HG03159 (cell line): ENCODE results near the gene LMAN1.

Experiments used
- ATAC-seq: cut with Tn5 transposase; IDR thresholded peaks from one replicate; pipeline ENCODE4 v1.9.1; 2021; ENCODE audit warnings: mild to moderate bottlenecking, moderate library complexity; ENCODE audit not compliant: unreplicated experiment

Gene LMAN1

DNA sequence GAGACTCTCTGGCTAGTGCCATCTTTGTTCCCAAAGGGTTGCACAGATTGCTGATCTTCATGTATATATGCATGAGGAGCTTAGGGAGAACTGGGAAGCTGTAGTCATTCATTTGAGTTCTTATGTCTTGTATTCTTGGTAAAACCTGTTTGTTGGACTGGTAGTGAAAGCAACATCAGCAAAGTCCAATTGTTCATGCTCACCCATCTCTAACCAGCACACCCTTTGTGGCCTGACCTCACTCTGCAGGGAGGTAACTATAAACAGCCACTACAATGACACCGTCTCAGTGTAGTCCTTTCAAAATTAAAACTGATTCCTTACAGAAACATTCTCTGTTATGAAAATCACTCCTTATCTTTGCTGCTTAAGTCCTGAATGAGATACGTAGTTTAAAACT lies 13.9 kb upstream of the LMAN1 start:
- no peak for ATAC-seq

DNA sequence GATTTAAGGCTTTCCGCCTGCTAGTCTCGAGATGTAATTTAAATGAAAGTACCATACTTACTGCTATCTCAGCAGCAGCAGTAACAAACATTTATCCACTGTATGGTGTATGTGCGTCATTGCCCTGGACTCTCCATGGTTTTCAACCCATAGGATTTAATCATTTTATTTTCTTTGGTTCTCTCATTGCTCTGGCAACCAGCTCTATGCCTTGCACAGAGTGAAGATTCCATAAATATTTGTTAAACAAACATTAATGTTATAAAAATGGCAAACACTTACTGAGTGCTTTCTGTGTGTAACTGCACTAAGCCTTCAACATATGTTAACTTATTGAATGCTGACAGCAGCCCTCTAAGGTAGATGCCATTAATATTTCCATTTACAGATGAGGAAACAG lies 1.3 kb upstream of the LMAN1 start:
- no peak for ATAC-seq

DNA sequence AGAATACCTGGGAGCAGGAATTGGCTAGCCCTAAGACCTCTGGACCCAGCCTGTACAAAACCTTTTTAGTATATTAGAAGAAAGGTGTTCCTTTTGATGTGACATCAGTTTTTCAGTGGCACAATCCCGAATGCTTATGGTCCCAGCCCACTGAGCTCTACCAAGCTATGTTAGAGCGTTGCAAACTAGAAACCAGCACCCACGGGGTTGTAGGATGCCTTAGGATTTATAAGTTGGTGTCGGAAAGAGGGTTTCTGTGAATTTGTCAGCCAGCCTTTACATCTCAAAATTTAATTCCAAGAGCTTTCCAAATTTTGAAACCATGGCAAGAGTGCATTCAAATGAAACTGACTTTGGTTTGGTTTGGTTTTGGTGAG lies 499 bp upstream of the LMAN1 start:
- ATAC-seq: peak; percentile 21

DNA sequence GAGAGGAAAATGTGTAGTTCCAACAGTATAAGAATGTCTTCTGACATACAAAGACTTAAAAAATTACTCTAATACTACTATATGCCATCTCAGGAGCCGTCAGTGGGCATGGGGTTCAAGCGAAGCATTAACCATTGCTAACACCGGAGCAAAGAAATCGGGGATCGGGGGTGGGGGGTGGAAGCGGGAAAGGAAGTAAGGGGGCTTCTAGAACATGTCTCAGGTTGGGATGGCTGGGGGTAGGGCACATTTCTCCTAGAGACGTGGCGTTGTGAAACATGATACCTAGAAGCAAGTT lies 702 bp downstream of the LMAN1 start:
- ATAC-seq: no peak

DNA sequence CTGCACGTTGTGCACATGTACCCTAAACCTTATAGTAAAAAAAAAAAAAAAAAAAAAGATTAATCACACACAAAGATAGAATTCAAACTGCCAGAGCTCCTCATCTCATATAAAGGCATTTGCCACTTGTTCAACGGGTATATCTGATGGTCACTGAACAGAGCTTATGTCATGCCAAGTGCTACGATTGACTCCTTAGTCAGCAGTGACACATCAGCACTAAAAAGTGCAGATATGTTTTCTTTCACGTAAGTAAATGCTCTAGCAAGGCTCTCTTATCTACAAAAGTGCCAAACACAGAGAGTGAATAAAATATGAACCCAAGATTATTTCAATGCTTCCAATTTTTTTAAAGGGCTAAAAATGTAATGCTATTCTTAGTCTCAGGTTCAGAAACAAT lies 1.1 kb downstream of the LMAN1 start:
- ATAC-seq: no peak

DNA sequence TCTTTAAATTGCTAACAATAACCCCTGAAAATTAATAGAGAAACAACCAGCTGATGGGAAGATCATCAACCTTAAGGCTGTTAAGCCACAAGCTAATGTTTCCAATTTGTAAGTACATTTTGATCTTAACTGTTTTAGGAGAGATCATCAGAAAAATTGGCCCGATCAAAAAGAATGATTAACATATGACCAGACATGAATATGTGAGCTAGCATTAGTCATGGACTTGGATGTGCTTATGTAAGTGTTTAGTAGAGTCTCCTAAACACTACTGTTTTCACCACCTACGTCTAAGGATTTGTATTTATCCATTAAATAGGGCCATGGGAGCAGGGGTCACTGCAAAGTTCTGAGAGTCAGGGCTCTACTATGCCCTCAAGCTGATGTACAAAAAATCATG lies 4.3 kb downstream of the LMAN1 start:
- no peak for ATAC-seq

DNA sequence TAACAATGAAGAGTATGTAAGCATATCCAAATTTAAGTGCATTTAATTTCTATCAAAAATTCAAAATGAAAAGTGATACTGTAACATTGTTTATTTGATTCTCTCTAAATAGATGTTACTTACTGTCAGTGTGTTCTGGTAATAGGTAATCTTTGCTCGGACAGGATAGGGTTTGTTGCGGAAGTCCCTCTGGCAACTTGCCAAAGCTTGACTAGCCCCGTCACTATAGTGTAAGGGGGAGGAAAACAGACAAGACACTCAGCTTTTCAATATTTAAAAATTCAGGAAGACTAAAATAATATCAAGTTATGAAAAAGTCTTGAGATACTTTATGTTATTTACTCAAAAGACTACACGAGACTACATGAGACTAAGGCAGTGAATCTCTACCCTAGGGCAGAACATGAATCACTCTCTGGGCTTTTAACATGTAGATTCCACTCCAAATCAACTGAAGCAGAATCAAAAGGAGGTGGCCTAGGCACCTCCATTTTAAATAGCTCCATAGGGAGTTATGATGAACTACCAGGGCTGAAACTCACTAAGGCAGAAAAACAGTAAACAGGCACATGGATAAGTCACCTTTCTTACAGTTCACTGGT lies 5.9 kb downstream of the LMAN1 start:
- no peak for ATAC-seq

DNA sequence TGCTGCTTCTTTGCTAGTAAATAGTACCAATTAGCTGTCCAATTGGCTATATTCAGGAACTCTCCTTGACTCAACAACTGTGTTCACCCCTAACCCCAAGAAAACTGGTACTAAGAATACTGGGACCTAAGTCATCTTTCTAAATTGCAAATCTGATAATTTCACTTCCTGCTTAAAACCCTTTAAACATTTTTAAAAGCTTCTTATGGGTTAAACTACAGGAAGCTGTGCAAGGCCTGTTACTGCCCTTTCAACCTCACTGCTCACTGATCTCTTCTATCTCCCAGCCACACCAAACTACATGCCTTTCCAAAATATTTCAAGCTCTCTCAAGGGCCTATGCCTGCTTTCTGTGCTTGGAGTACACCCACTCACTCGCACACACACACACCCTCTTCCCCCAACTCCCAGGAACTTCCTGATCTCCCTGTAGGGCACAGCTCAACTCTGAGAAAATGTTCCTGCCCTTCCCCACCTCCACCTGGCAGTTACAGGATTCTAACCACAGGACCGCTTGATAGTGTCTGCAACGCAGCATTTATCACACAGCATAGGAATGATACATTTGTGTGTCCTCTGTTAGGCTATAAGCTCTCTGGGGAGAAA lies 6.7 kb downstream of the LMAN1 start:
- ATAC-seq: no peak

DNA sequence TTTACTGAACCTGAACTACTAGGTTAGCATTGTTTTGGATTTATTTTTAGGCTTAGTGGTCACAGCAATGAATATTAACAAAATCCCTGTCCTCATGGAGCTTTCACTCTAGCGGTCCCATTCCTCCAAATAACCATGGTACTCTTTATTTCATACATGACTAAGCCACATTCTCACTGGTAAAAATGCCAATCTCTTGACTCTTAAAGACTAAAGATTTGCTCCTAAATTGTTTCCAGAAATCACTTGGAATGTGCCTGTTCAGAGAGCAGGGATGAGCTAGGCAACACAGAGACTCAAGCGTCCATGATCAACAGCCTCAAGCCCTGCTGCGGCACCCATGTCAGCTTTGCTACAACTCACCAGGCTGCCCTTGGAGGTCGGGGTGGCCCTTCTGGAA lies 13.5 kb downstream of the LMAN1 start:
- ATAC-seq: no peak

DNA sequence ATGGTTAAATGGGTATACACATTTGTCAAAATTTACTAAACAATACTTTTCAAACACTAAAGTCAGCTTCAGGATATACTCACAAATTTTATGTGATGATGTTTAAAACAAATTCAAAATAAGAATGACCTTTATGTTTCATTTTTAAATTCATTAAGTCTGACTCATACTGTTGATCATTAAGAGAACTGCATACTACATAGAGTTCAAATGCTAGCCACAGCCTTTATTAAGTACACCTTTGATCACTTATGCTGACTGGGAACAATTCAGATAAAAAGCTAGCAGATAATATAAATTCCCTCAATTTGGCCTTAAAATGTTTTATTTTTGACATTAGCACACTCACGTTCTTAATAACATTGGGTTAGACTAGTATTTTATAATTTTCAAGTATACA lies 14.1 kb downstream of the LMAN1 start:
- no peak for ATAC-seq

DNA sequence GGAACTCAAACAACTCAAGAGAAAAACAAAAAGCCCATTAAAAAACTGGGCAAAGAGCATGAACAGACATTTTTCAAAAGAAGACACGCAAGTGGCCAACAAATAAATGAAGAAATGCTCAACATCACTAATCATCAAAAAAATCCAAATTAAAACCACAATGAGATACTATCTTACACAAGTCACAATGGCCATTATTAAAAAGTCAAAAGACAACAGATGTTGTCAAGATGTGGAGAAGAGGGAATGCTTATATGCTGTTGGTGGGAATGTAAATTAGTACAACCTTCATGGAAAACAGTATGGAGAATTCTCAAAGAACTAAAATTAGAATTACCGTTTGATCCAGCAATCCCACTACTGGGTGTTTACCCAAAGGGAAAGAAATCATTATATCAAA lies 15.1 kb downstream of the LMAN1 start:
- ATAC-seq: no peak

DNA sequence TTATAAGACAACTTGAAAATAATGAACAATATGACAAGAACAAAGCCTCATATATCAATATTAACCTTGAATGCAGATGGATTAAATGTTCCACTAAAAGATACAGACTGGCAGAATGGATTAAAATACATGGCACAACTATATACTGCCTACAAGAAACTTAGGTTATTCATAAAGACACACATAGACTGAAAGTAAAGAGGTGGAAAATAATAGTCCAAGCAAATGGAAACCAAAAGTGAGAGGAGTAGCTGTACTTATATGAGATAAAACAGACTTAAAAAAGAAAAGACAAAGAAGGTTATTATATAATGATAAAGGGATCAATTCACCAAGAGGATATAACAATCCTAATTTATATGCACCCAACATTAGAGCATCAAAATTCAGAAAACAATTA lies 18.2 kb downstream of the LMAN1 start:
- ATAC-seq: no peak

DNA sequence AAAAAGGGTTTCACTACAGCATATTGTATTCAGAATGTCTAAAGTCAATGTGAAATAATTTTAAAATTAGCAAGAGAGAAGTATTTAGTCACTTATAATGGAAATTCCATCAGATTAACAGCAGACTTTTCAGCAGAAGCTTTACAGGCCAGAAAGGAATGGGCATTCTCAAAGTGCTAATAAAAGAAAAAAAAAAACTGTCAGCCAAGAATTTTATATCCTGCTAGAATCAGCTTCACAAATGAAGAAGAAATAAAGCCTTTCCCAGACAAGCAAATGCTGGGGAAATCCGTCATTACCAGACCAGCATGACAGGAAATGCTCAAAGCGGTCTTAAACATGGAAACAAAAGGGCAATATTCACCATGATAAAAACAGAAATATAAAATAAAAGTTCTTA lies 18.8 kb downstream of the LMAN1 start:
- no peak for ATAC-seq

DNA sequence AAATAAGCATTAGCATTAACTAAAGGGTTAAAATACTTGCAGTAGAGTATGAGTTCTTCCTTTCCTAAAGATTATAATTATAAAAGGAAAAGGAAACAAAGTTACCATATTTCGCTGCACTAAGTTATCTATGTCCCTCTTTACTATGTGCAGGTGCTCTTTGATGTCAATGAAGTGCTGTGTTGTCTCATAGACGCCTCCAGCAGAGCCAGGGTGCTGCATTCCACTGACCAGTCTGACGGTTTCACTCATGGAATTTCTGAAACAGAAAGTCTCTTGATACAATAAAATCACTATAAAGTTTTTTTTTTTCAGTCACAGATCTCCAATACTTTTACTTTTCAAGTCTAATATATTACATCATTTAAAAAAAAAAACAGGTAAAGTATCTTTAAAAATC lies 26.1 kb downstream of the LMAN1 start:
- no peak for ATAC-seq

DNA sequence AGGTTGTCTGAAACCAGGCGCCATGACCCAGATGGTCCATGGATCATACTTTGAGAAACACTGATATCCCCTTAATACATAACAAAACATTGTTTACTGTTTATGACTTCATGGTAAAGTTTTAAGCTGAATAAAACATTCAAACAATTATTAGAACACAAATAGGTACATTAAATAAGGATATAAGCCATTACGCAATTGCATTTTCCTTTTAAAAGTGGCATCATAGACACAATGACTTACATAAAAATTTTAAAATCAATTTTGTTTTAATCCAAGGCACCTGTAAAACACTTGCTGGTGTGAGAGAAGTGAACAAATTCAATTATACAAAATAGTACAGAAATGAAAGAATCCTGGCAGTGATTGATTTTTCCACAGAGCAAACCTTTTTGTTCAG lies 30.4 kb downstream of the LMAN1 start:
- no peak for ATAC-seq

DNA sequence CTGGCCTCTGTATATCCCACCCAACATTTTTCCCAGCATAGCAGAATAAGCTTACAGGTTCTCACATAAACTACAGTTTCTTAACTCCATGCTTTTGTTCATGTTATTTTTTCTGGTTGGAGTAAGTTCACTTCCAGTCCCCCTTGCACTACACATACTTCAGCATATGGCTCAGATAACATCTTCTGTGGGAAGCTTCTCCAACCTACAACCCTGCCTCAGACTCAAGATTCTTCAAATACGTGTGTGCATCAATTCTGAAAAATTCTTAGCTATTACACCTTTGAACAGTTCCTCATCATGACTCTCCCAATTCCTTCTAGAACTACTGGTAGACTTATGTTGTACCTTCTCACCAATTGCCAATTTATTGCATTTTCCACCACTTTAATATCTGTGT lies 33.1 kb downstream of the LMAN1 start:
- ATAC-seq: no peak

DNA sequence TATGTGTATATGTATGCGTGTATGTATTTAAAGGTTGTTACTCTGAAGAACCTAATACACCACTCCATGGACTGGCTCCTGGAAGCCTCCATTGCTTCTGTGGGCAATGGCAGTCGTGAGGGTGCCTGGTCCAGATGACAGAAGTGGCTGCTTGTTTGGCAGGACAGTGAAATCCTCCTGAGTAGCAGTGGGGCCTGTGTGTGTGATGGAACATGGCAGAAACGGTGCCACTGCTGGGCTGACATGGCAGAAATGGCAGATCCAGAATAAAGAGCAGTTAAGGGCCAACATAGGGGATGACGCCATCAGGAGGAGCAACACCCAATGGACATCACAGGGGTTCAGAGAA lies 34.5 kb downstream of the LMAN1 start:
- no peak for ATAC-seq

DNA sequence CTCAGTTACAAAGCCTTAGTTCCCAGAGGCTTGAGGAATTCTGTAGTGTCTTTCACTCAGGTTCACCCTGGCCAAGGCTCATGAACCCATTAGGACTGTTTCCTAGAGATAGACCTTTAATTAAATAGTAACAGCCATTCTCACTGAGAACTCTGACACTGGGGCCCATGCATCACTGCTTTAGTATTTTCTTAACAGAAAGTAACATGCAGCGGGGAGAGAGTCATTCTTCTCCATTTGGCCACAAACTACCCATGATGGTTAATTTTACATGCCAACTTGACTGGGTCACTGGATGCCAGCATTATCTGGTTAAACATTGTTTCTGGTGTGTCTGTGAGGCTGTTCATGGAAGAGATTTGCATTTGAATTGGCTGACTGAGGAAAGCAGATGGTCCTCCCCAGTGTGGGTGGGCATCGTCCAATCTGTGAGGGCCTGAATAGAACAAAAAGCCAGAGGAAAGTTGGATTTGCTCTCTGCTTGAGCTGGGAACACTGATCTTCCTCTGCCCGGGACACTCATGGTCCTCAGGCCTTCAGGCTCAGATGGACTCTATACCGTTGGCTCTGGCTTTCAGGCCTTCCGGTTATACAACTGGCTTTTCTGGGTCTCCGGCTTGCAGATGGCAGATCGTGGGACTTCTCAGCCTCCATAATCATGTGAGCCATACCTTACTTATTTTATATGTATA lies 35.0 kb downstream of the LMAN1 start:
- no peak for ATAC-seq

DNA sequence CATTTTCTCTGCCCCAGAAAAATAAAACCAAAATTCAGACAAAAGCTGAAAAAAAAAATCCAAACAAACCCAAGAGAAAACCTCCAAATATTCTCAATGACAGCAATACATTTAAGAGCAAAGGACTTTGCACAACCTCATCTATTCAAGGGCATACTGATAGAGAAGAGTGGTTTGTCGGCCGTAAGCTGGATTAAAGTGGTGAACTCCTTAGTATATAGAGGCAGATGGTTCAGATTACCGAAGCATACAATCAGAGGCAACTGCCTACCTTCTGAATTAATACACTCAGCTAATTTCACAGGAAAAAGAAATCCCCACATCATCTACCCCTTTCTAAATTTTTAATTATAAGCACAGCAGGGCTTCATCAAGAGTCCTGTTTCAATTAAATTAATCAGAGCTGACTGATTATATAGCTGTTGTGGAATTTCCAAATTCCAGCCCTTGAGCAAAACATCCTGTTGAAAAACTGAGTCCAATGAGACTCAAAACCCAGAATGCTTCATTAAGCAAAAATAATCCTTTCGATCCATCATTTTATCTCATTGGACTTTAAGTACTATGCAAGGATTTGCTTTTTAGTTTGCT lies 40.5 kb downstream of the LMAN1 start, which contains the start of gene CPLX4:
Gene CPLX4, minus strand, starts transcription at position 190 of the 591 bp plus-strand sequence. Its CDS starts 187 bp downstream, at position 3.
- ATAC-seq: no peak

DNA sequence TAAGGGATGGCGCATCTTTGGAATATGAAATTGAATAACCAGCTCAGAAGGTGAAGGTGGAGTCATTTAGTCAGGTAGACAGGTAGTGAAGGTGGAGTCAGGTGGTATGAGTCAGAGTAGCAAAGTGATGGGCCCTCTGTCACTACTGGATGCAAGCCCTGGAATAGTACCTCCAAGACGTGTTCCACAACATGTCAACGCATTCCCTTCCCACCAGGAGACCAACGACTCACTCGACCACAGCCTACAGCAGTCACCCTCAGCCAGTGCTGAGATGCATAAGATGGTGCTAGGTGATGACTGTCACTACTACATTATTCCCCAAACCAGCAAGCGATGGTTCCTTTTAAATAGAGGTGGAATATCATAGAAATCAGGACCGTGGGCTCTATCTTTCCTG lies 47.4 kb downstream of the LMAN1 start:
- ATAC-seq: no peak

DNA sequence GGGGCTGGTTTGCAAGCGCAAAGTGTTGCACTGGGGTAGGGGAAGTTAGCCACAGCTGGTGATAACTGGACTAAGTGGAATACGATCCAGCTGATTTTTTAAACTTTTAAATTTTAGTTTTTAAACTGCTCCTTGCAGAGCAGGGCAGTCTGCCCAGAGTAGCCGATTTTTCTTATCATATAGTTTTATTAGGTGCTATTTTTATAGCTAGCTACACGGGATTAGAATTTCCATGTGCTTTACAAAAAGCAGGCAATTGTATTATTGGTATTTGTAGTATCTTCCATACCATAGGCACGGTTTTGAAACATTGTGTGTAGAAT lies 50.2 kb downstream of the LMAN1 start:
- no peak for ATAC-seq

DNA sequence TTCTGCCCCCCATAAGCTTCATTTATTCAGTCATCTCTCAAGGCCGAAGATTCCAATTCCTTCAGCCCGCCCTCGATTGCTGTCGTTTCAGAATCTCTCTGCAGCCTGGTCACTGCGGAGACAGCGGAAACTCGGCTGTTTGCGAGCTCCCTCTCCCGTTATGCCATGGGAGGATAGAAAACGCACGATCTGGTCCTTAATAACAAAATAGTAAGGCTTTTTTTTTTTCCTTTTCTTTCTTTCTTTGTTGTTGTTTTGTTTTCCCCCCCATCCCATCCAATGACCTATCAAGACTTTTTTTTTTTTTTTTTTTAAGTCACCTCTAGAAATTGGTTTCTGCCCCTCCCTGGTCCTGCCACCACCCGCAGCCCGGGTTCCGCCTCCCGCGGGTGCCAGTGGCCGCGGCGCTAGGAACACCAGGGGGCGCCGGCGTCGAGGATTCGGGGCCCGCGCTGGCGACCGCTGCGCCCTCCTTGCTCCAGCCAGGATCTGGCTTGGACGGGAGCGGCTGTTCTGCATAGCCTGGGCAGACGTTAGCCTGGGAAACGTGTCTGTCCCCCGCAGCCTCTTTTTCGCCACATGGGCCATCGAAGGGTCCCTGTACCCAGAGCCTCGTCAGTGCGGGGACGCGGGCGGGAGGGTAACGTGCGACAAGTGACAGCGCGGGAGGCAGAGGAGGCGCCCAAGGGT lies 50.7 kb downstream of the LMAN1 start:
- ATAC-seq: peak; percentile 74
